Neural cell (in vitro differentiated cells): ENCODE results near the gene RAB40B. TPM values are rescaled to one million over a fixed set of nuclear protein-coding genes. Genes with fewer than 3 reads are reported as not detected.

Source experiments
- H2AFZ ChIP-seq: fragments of 200-600, 300-800 bp; sonication (generic), shearing (Covaris generic); 2 replicates; pipeline ENCODE4 v1.6.0; 2014; ENCODE audit warnings: low read depth, mild to moderate bottlenecking, antibody characterized with exemption, low read length, moderate library complexity
- H3F3A ChIP-seq: fragments of 200-600 bp; shearing (Covaris generic); 2 replicates; pipeline ENCODE4 v1.6.1; 2016; ENCODE audit warnings: mild to moderate bottlenecking, moderate library complexity, mixed read lengths, antibody characterized with exemption, low read length; ENCODE audit not compliant: insufficient read depth, poor library complexity, severe bottlenecking
- H3K27ac ChIP-seq: fragments of 200-600, 300-800 bp; sonication (generic), shearing (Covaris generic); 2 replicates; pipeline ENCODE4 v1.5.1; 2014; ENCODE audit warnings: mild to moderate bottlenecking, low read length, moderate library complexity
- H3K27me3 ChIP-seq: fragments of 300-800, 200-600 bp; sonication (generic), shearing (Covaris generic); 2 replicates; pipeline ENCODE4 v1.6.0; 2014; ENCODE audit warnings: mild to moderate bottlenecking, low read depth, low read length, moderate library complexity; ENCODE audit not compliant: insufficient read depth
- H3K36me3 ChIP-seq: fragments of 300-800, 200-600 bp; sonication (generic), shearing (Covaris generic); 2 replicates; pipeline ENCODE4 v1.5.1; 2014; ENCODE audit warnings: mild to moderate bottlenecking, antibody characterized with exemption, low read length, moderate library complexity; ENCODE audit not compliant: insufficient read depth
- H3K4me2 ChIP-seq: fragments of 300-800, 200-600 bp; sonication (generic), shearing (Covaris generic); 2 replicates; pipeline ENCODE4 v1.6.0; 2014; ENCODE audit warnings: mild to moderate bottlenecking, low read length
- H3K4me3 ChIP-seq: fragments of 300-800, 200-600 bp; sonication (generic), shearing (Covaris generic); 2 replicates; pipeline ENCODE4 v1.5.1; 2014; ENCODE audit warnings: mild to moderate bottlenecking, low read length, moderate library complexity
- H3K79me2 ChIP-seq: fragments of 200-600 bp; shearing (Covaris generic); replicated peaks from 2 replicates; pipeline ENCODE4 v1.6.0; 2014; ENCODE audit warnings: mild to moderate bottlenecking, low read length, moderate library complexity; ENCODE audit not compliant: insufficient read depth
- H3K9ac ChIP-seq: fragments of 300-800, 200-600 bp; sonication (generic), shearing (Covaris generic); 2 replicates; pipeline ENCODE4 v1.6.1; 2016; ENCODE audit warnings: mild to moderate bottlenecking, low read length, mixed read lengths
- H3K9me2 ChIP-seq: fragments of 200-600 bp; shearing (Covaris generic); 2 replicates; pipeline ENCODE4 v1.6.1; 2016; ENCODE audit warnings: mild to moderate bottlenecking, low read length, mixed read lengths; ENCODE audit not compliant: insufficient read depth
- H3K9me3 ChIP-seq: fragments of 200-600, 300-800 bp; sonication (generic), shearing (Covaris generic); 2 replicates; pipeline ENCODE4 v1.6.1; 2016; ENCODE audit warnings: mild to moderate bottlenecking, mixed run types, low read length, moderate library complexity, mixed read lengths
- H4K20me1 ChIP-seq: fragments of 200-600 bp; shearing (Covaris generic); 2 replicates; pipeline ENCODE4 v1.6.1; 2016; ENCODE audit warnings: mild to moderate bottlenecking, mixed run types; ENCODE audit not compliant: insufficient read depth
- CTCF ChIP-seq: fragments of 450-650 bp; IDR thresholded peaks from 2 replicates; pipeline ENCODE4 v1.5.1; 2014; ENCODE audit warnings: antibody characterized with exemption, mild to moderate bottlenecking, moderate library complexity; ENCODE audit not compliant: poor library complexity, severe bottlenecking
- EP300 ChIP-seq: fragments of 450-650 bp; conservative IDR thresholded peaks from 2 replicates; pipeline ENCODE4 v1.6.1; 2014; ENCODE audit warnings: antibody characterized with exemption, mild to moderate bottlenecking, moderate library complexity; ENCODE audit not compliant: poor library complexity, severe bottlenecking
- EZH2 ChIP-seq: fragments of 200-600, 300-800 bp; shearing (Covaris generic), sonication (generic); IDR thresholded peaks from 2 replicates; pipeline ENCODE4 v1.6.1; 2014; ENCODE audit warnings: antibody characterized with exemption, low read length, borderline replicate concordance, mild to moderate bottlenecking; ENCODE audit not compliant: insufficient read depth, poor library complexity, severe bottlenecking
- MXI1 ChIP-seq: fragments of 450-650 bp; conservative IDR thresholded peaks from 2 replicates; pipeline ENCODE4 v1.6.1; 2014; ENCODE audit warnings: antibody characterized with exemption, mild to moderate bottlenecking; ENCODE audit not compliant: poor library complexity, severe bottlenecking
- POLR2AphosphoS5 ChIP-seq: IDR thresholded peaks from 2 replicates; pipeline ENCODE4 v1.6.1; 2012
- RAD21 ChIP-seq: fragments of 450-650 bp; conservative IDR thresholded peaks from 2 replicates; pipeline ENCODE4 v1.6.1; 2014; ENCODE audit warnings: antibody characterized with exemption, mild to moderate bottlenecking, moderate library complexity
- REST ChIP-seq: IDR thresholded peaks from 2 replicates; pipeline ENCODE4 v1.6.1; 2012; ENCODE audit warnings: borderline replicate concordance
- SMC3 ChIP-seq: fragments of 450-650 bp; conservative IDR thresholded peaks from 2 replicates; pipeline ENCODE4 v1.6.1; 2014; ENCODE audit warnings: antibody characterized with exemption, mild to moderate bottlenecking, moderate library complexity; ENCODE audit not compliant: poor library complexity
- TAF1 ChIP-seq: IDR thresholded peaks from 2 replicates; pipeline ENCODE4 v1.6.1; 2012; ENCODE audit warnings: low read depth
- polyA plus RNA-seq: library from polyadenylated mRNA; depleted of rRNA; stranded (reverse); fragments of >200 nt; gene quantifications from 2 replicates; pipeline ENCODE4 v1.2.3, GENCODE V29; 2014

RAB40B gene
- polyA plus RNA-seq, 1 donor from 2014 or later, result 37.2 TPM

GRCh38 chr17:82687375-82687861, 11.1 kb downstream of the RAB40B start:
- TF ChIP-seq SMC3, result no peak
- no peak for TF ChIP-seq POLR2AphosphoS5
- no peak for TF ChIP-seq TAF1
- no peak for TF ChIP-seq EP300
- no peak for TF ChIP-seq CTCF
- TF ChIP-seq REST, result no peak
- TF ChIP-seq RAD21, result no peak
- no peak for TF ChIP-seq EZH2
- TF ChIP-seq MXI1, result no peak

GRCh38 chr17:82686366-82687324, 11.9 kb downstream of the RAB40B start:
- TF ChIP-seq MXI1 (no peak), EP300 (no peak), REST (no peak), EZH2 (no peak), CTCF (no peak), RAD21 (no peak), POLR2AphosphoS5 (no peak), SMC3 (no peak), TAF1 (no peak)
- H3K9me2 ChIP-seq, result no peaks in the 10 kb centered on the region
- H3K79me2 ChIP-seq, result no peaks in the 10 kb centered on the region
- H3K9me3 ChIP-seq, result peaks cover 4% of the 10 kb centered on the region
- no peaks in the 10 kb centered on the region for H3K36me3 ChIP-seq
- no peaks in the 10 kb centered on the region for H3F3A ChIP-seq
- no peak overlapping the region for H3K27ac ChIP-seq
- H4K20me1 ChIP-seq, result no peaks in the 10 kb centered on the region
- H3K9ac ChIP-seq, result no peak overlapping the region
- no peak overlapping the region for H3K4me2 ChIP-seq
- H2AFZ ChIP-seq, result no peak overlapping the region
- no peaks in the 10 kb centered on the region for H3K27me3 ChIP-seq
- H3K4me3 ChIP-seq, result no peak overlapping the region

More at GRCh38 chr17:82687375-82687861, 11.1 kb downstream of the RAB40B start:
- Histone ChIP-seq H3K27me3 (no peaks in the 10 kb centered on the region), H3K79me2 (no peaks in the 10 kb centered on the region), H3K36me3 (no peaks in the 10 kb centered on the region), H3K9me3 (no peaks in the 10 kb centered on the region), H3K9ac (no peak overlapping the region), H3K27ac (no peak overlapping the region), H3F3A (no peaks in the 10 kb centered on the region), H3K9me2 (no peaks in the 10 kb centered on the region), H3K4me2 (no peak overlapping the region), H4K20me1 (no peaks in the 10 kb centered on the region), H2AFZ (no peak overlapping the region), H3K4me3 (no peak overlapping the region)
